Keratinocyte (primary cell): ENCODE results near the gene PAGE4.

ENCODE experiments used
- CTCF ChIP-seq, 3 experiments: IDR thresholded peaks in 1 of 3; conservative IDR thresholded peaks in 1 of 3; optimal IDR thresholded peaks in 1 of 3; 2 replicates in 2 of 3; 3 replicates in 1 of 3; pipeline versions ENCODE3 to v1.5.1; 2011; ENCODE audit warnings: low read length in 3 of 3, mild to moderate bottlenecking in 3 of 3, moderate library complexity in 2 of 3, control low read depth in 1 of 3, inconsistent platforms in 1 of 3; ENCODE audit not compliant: insufficient read depth in 2 of 3; ENCODE audit errors: extremely low read depth in 1 of 3
- EZH2 ChIP-seq: IDR thresholded peaks from one replicate; pipeline ENCODE4 v1.6.1; 2012; ENCODE audit warnings: inconsistent platforms, mild to moderate bottlenecking, low read length, moderate library complexity

GRCh38 chrX:49850028-49850427 lies 20.9 kb downstream of the PAGE4 start:
- TF ChIP-seq CTCF (optimal IDR thresholded peaks at IDR 0.05 in 1 of 3, IDR thresholded peaks at IDR 0.05 in 1 of 3, conservative IDR thresholded peaks at IDR 0.05 in 1 of 3; ENCODE audit: extremely low read depth in 1 of 3, insufficient read depth in 2 of 3, low read length in 3 of 3) (no peak), EZH2 (no peak)
